ENCODE data around the gene CD69. TPM values are rescaled to one million over a fixed set of nuclear protein-coding genes. Genes with fewer than 3 reads are reported as not detected.

Gene CD69
- total RNA-seq, 1 experiment from 2014 or later: 0.98 TPM

DNA sequence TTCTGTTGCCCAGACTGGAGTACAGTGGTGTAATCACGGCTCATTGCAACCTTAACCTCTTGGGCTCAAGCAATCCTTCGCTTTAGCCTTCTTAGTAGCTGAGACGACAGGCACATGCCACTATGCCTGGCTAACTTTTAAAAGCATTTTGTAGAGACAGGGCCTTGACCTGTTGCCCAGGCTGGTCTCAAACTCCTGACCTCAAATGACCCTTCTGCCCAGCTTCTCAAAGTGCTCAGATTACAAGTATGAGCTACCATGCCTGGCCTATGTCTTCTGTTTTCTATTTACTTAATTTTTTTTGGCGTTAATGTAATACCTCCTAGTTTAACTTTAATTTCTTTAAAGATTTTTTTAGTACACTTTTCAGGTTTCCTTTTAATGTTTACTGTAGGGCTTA is 46.0 kb upstream of the CD69 start:
- no peaks in the 10 kb centered on the region for H3K27me3 ChIP-seq (ENCODE audit: control insufficient read depth, insufficient read depth, low read length)
- CTCF ChIA-PET: no interaction called here
- H3K27ac ChIP-seq (ENCODE audit: low read length): no peak overlapping the region
- H3K4me1 ChIP-seq (ENCODE audit: control insufficient read depth, insufficient read depth, low read length): no peaks in the 10 kb centered on the region
- H3K36me3 ChIP-seq (ENCODE audit: control insufficient read depth, insufficient read depth, low read length): no peaks in the 10 kb centered on the region
- ATAC-seq (no peak), DNase-seq (ENCODE audit: low read depth, low spot score) (no peak)
- TF ChIP-seq, protein P1, sequence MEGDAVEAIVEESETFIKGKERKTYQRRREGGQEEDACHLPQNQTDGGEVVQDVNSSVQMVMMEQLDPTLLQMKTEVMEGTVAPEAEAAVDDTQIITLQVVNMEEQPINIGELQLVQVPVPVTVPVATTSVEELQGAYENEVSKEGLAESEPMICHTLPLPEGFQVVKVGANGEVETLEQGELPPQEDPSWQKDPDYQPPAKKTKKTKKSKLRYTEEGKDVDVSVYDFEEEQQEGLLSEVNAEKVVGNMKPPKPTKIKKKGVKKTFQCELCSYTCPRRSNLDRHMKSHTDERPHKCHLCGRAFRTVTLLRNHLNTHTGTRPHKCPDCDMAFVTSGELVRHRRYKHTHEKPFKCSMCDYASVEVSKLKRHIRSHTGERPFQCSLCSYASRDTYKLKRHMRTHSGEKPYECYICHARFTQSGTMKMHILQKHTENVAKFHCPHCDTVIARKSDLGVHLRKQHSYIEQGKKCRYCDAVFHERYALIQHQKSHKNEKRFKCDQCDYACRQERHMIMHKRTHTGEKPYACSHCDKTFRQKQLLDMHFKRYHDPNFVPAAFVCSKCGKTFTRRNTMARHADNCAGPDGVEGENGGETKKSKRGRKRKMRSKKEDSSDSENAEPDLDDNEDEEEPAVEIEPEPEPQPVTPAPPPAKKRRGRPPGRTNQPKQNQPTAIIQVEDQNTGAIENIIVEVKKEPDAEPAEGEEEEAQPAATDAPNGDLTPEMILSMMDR (IDR thresholded peaks at IDR 0.05): no peak
- TF ChIP-seq SIN3A (IDR thresholded peaks at IDR 0.05; ENCODE audit: borderline replicate concordance, insufficient read depth, low read depth, low read length) (no peak), REST (IDR thresholded peaks at IDR 0.05; ENCODE audit: insufficient read depth in 1 of 2, low read depth in 2 of 2, low read length in 1 of 2) (no peak), TCF7L2 (IDR thresholded peaks at IDR 0.05; ENCODE audit: low read depth, low read length) (no peak), POLR2AphosphoS5 (IDR thresholded peaks at IDR 0.05; ENCODE audit: low read depth, low read length) (no peak)
- BruUV-seq (replicated peaks): no TSS peak
- H3K4me3 ChIP-seq (ENCODE audit: low read depth in 2 of 2, low read length in 2 of 2): no peak overlapping the region
- intact Hi-C loops (cut with micrococcal nuclease; ENCODE audit: unreplicated experiment): no loop called here
- POLR2A ChIA-PET: no interaction called here
- H3K9me3 ChIP-seq (ENCODE audit: control insufficient read depth, insufficient read depth, low read depth, low read length): no peaks in the 10 kb centered on the region
- in situ Hi-C loops (cut with HindIII; ENCODE audit: low pct_unique_long_range_greater_than_20kb, low sequenced_read_pairs): no loop called here

GRCh38 chr12:9805883-9806282 is 45.2 kb upstream of the CD69 start:
- Histone ChIP-seq H3K9me3 (ENCODE audit: control insufficient read depth, insufficient read depth, low read depth, low read length) (no peaks in the 10 kb centered on the region), H3K36me3 (ENCODE audit: control insufficient read depth, insufficient read depth, low read length) (no peaks in the 10 kb centered on the region), H3K27ac (ENCODE audit: low read length) (no peak overlapping the region), H3K27me3 (ENCODE audit: control insufficient read depth, insufficient read depth, low read length) (no peaks in the 10 kb centered on the region), H3K4me1 (ENCODE audit: control insufficient read depth, insufficient read depth, low read length) (no peaks in the 10 kb centered on the region), H3K4me3 (ENCODE audit: low read depth in 2 of 2, low read length in 2 of 2) (no peak overlapping the region)
- ATAC-seq: no peak
- intact Hi-C loops (cut with micrococcal nuclease; ENCODE audit: unreplicated experiment): no loop called here
- BruUV-seq (replicated peaks): no TSS peak
- ChIA-PET CTCF (no interaction called here), POLR2A (no interaction called here)
- TF ChIP-seq TCF7L2 (IDR thresholded peaks at IDR 0.05; ENCODE audit: low read depth, low read length) (no peak), SIN3A (IDR thresholded peaks at IDR 0.05; ENCODE audit: borderline replicate concordance, insufficient read depth, low read depth, low read length) (no peak), REST (IDR thresholded peaks at IDR 0.05; ENCODE audit: insufficient read depth in 1 of 2, low read depth in 2 of 2, low read length in 1 of 2) (no peak), POLR2AphosphoS5 (IDR thresholded peaks at IDR 0.05; ENCODE audit: low read depth, low read length) (no peak)
- TF ChIP-seq, protein P1 (IDR thresholded peaks at IDR 0.05): no peak
- in situ Hi-C loops (cut with HindIII; ENCODE audit: low pct_unique_long_range_greater_than_20kb, low sequenced_read_pairs): no loop called here
- no peak for DNase-seq (ENCODE audit: low read depth, low spot score)
